Measurements from ENCODE around the gene TRPM3. TPM values are rescaled to one million over a fixed set of nuclear protein-coding genes. Genes with fewer than 3 reads are reported as not detected.

TRPM3 gene
- total and polyA plus RNA-seq, 9 of the 15 experiments (the other 6 are each of a cell fraction or from before 2014, with no cell fraction given) = 0.04 TPM; not detected in 8

DNA sequence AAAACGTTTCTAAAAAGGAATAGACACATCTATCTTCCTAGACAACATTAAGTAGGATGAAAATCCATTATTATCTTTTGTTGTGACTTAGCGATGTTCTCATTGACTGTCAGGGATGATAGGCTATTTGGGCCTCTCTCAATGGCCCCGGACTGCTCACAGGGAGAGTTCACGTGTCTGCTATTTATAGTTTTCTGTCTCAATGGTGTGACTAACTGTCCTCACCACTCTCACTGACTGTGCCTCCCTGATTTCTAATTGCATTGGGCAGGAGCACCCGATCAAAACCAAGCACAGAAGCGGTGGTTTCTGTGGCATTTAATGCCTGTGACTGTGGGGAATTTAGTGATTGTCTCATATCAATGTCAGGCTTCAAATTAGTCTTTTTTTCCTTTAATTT, 420.3 kb downstream of the TRPM3 start (continued):
- no peak for TF ChIP-seq MGA (IDR thresholded peaks at IDR 0.05)

Measured in K562 (cell line).